Astrocyte of the cerebellum (primary cell): Measurements from ENCODE around the gene SH3BGRL2.

Source experiments
- DNase-seq: peaks from one replicate; pipeline ENCODE4 v3.0.0-alpha.2; 2011; ENCODE audit warnings: low read depth
- H3K4me3 ChIP-seq: 2 replicates; pipeline ENCODE4 v1.5.1; 2011; ENCODE audit warnings: mild to moderate bottlenecking, low read depth, low read length, moderate library complexity
- in situ Hi-C: cut with HindIII; loops from 2 replicates; pipeline ENCODE4 v1.10.0; 2017; ENCODE audit warnings: low sequenced_read_pairs
- TF ChIP-seq, protein P1 (sequence below): IDR thresholded peaks from 2 replicates; pipeline ENCODE4 v1.5.1; 2012; ENCODE audit warnings: low read length, low read depth, moderate library complexity, mild to moderate bottlenecking; ENCODE audit errors: missing control alignments

SH3BGRL2 gene

GRCh38 chr6:79631693-79632172 lies 604 bp downstream of the SH3BGRL2 start:
- no peak for DNase-seq
- in situ Hi-C loops, result no loop called here
- H3K4me3 ChIP-seq, result peak overlapping the region; percentile 77
- TF ChIP-seq, protein P1, sequence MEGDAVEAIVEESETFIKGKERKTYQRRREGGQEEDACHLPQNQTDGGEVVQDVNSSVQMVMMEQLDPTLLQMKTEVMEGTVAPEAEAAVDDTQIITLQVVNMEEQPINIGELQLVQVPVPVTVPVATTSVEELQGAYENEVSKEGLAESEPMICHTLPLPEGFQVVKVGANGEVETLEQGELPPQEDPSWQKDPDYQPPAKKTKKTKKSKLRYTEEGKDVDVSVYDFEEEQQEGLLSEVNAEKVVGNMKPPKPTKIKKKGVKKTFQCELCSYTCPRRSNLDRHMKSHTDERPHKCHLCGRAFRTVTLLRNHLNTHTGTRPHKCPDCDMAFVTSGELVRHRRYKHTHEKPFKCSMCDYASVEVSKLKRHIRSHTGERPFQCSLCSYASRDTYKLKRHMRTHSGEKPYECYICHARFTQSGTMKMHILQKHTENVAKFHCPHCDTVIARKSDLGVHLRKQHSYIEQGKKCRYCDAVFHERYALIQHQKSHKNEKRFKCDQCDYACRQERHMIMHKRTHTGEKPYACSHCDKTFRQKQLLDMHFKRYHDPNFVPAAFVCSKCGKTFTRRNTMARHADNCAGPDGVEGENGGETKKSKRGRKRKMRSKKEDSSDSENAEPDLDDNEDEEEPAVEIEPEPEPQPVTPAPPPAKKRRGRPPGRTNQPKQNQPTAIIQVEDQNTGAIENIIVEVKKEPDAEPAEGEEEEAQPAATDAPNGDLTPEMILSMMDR, result no peak

GRCh38 chr6:79632580-79632979 lies 1.5 kb downstream of the SH3BGRL2 start:
- in situ Hi-C loops, result no loop called here
- TF ChIP-seq, protein P1, result no peak
- DNase-seq, result no peak
- H3K4me3 ChIP-seq, result no peak overlapping the region

GRCh38 chr6:79634491-79635231 lies 3.5 kb downstream of the SH3BGRL2 start:
- TF ChIP-seq, protein P1, result no peak
- in situ Hi-C loops, result no loop called here
- H3K4me3 ChIP-seq, result no peak overlapping the region
- no peak for DNase-seq

- TF ChIP-seq, protein P1, result no peak
- no peak overlapping the region for H3K4me3 ChIP-seq
- in situ Hi-C loops, result no loop called here
- no peak for DNase-seq
These were observed 4.1 kb downstream of the SH3BGRL2 start for GRCh38 chr6:79635232-79635543.

GRCh38 chr6:79636673-79637072 lies 5.5 kb downstream of the SH3BGRL2 start:
- in situ Hi-C loops, result no loop called here
- H3K4me3 ChIP-seq, result no peak overlapping the region
- no peak for DNase-seq
- TF ChIP-seq, protein P1, result no peak

DNA sequence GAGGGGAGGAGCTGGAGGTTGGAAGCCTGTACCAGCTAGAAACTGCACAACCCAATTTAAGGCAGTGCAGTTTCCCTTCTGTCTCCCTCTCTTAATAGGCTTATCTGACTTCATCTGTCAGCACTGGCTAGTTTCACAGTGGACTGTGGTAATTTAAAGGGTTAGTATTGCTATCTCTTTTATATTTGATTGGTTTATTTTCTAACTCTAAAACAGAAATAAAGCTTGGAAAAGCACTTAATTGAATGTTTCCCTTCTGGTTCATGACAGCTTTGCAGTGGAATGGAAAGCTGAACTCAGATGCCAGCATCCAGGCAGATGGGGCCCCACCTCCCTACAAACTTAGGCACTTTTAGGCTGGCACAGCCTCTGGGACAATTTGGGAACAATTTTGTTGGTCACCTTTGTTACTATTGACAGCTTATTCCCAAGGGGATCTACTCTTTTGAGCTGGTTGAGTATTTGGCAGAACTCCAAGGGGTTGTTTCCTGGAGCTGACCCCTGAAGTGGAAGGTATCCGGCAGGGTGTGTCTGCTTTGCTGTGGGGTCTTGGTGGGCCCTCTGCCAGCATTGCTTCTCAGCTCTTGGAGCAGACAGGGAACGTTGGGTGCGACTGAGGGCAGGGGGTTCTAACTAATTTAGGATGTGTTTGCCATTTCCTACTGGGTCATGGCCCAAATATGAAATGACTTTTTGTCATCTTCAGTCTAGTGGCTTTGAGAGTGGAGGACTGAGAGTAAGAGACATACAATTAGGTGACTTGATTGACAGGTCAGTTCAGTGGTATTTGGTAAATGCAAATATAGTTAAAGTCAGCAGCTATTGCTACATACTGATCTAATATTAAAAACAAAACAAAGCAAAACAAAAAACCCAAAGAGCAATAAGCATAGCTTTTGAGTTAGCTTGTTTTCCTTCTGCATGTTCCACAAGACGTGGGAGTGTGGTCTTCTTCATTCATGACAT lies 9.3 kb downstream of the SH3BGRL2 start:
- TF ChIP-seq, protein P1, result no peak
- DNase-seq, result no peak
- in situ Hi-C loops, result loop anchor here (5.0 kb wide), 1 partner anchor 38 kb away; no protein-coding TSS in a partner anchor
- H3K4me3 ChIP-seq, result no peak overlapping the region
